HepG2 (cell line): ENCODE data around the gene ABCA3.

Source experiments
- CEBPB ChIP-seq: IDR thresholded peaks from 2 replicates; pipeline ENCODE4 v1.6.1; 2011; ENCODE audit warnings: low read depth, low read length, improper control_type of control experiment, borderline replicate concordance
- POLR2A ChIP-seq, 2 experiments: IDR thresholded peaks; 2 replicates each; pipeline ENCODE4 v1.6.1; 2011; ENCODE audit warnings: low read depth in 2 of 2, low read length in 2 of 2, mild to moderate bottlenecking in 1 of 2, moderate library complexity in 1 of 2; ENCODE audit not compliant: insufficient read depth in 1 of 2
- RAD21 ChIP-seq: fragments of 450-650 bp; formaldehyde crosslinking; IDR thresholded peaks from 2 replicates; pipeline ENCODE4 v1.5.0; 2020; ENCODE audit warnings: mild to moderate bottlenecking
- SP1 ChIP-seq, 2 experiments: fragments of 450-650 bp in 1 of 2; sonication (generic) in 1 of 2; formaldehyde crosslinking in 1 of 2; IDR thresholded peaks; 2 replicates each; pipeline versions ENCODE4 v1.4.0 to v1.6.1; 2016 to 2020; ENCODE audit warnings: missing genetic modification reagents in 1 of 2
- ZNF549 ChIP-seq: sonication (generic); formaldehyde crosslinking; IDR thresholded peaks from 2 replicates; pipeline ENCODE4 v1.5.0; 2020; ENCODE audit warnings: missing genetic modification reagents
- ZNF660 ChIP-seq: sonication (generic); formaldehyde crosslinking; IDR thresholded peaks from 2 replicates; pipeline ENCODE4 v1.5.1; 2020; ENCODE audit warnings: mild to moderate bottlenecking, low read depth, missing genetic modification reagents, borderline replicate concordance
- TF ChIP-seq, protein P1 (sequence below): sonication (generic); formaldehyde crosslinking; IDR thresholded peaks from 2 replicates; pipeline ENCODE4 v1.4.0; 2020; ENCODE audit warnings: mild to moderate bottlenecking, missing genetic modification reagents
- TF ChIP-seq, protein P2 (sequence below): sonication (generic); formaldehyde crosslinking; IDR thresholded peaks from 2 replicates; pipeline ENCODE4 v1.8.1; 2022; ENCODE audit warnings: low read depth, mild to moderate bottlenecking, missing genetic modification reagents

DNA sequence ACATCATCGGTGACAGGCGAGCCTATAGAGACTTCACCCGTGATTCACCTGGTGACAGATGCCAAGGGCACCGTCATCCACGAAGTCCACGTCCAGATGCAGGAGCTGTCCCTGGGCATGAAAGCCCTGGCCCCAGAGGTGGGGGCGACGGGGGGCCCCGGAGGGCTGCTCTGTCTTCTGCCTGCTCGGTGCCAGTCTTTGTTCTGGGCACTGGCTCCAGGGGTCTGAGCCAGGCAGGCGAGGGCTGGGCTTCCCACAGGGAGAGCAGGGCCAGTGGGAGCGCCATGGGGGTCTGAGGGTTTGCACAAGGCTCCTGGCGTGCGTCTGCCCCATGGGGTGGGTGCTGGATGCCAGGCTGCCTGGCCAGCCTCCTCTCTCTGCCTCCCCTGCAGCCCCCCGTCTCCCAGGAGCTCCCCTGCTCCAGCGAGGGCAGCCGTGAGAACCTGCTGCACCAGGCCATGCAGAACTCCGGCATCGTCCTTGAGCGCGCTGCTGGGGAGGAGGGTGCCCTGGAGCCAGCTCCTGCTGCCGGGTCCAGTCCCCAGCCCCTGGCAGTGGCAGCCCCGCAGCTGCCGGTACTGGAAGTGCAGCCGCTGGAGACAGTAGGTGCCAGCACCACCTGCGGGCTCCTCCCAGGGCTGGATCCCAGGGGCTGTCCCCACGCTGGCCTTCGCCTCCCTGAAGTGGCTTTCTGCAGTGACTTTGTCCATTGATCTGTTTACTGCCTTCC, 107.3 kb downstream of the ABCA3 start:
- no peak for TF ChIP-seq RAD21 (CRISPR knock-in tag)
- TF ChIP-seq SP1 (IDR thresholded peaks at IDR 0.05): no peak
- TF ChIP-seq SP1 (CRISPR knock-in tag; IDR thresholded peaks at IDR 0.05): no peak
- no peak for TF ChIP-seq ZNF549
- TF ChIP-seq, protein P1, sequence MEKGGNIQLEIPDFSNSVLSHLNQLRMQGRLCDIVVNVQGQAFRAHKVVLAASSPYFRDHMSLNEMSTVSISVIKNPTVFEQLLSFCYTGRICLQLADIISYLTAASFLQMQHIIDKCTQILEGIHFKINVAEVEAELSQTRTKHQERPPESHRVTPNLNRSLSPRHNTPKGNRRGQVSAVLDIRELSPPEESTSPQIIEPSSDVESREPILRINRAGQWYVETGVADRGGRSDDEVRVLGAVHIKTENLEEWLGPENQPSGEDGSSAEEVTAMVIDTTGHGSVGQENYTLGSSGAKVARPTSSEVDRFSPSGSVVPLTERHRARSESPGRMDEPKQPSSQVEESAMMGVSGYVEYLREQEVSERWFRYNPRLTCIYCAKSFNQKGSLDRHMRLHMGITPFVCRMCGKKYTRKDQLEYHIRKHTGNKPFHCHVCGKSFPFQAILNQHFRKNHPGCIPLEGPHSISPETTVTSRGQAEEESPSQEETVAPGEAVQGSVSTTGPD (CRISPR knock-in tag): no peak
- no peak; a peak in 1 of 4 replicates for TF ChIP-seq POLR2A (IDR thresholded peaks at IDR 0.05; ENCODE audit: insufficient read depth in 1 of 2, low read depth in 2 of 2, low read length in 2 of 2)
- TF ChIP-seq, protein P2, sequence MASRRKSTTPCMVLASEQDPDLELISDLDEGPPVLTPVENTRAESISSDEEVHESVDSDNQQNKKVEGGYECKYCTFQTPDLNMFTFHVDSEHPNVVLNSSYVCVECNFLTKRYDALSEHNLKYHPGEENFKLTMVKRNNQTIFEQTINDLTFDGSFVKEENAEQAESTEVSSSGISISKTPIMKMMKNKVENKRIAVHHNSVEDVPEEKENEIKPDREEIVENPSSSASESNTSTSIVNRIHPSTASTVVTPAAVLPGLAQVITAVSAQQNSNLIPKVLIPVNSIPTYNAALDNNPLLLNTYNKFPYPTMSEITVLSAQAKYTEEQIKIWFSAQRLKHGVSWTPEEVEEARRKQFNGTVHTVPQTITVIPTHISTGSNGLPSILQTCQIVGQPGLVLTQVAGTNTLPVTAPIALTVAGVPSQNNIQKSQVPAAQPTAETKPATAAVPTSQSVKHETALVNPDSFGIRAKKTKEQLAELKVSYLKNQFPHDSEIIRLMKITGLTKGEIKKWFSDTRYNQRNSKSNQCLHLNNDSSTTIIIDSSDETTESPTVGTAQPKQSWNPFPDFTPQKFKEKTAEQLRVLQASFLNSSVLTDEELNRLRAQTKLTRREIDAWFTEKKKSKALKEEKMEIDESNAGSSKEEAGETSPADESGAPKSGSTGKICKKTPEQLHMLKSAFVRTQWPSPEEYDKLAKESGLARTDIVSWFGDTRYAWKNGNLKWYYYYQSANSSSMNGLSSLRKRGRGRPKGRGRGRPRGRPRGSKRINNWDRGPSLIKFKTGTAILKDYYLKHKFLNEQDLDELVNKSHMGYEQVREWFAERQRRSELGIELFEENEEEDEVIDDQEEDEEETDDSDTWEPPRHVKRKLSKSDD (CRISPR knock-in tag): no peak
- TF ChIP-seq ZNF660 (CRISPR knock-in tag): no peak
- no peak for TF ChIP-seq CEBPB
